ENCODE measurements around the gene GRIK1. TPM values are rescaled to one million over a fixed set of nuclear protein-coding genes. Genes with fewer than 3 reads are reported as not detected.

The GRIK1 gene
- polyA plus RNA-seq, 1 experiment: not detected

GRCh38 chr21:29803191-29803590, 136.6 kb downstream of the GRIK1 start:
- DNase-seq (ENCODE audit: low read depth, low spot score): no peak
- Histone ChIP-seq H3K9me3 (ENCODE audit: control insufficient read depth, insufficient read depth, low read length) (no peaks in the 10 kb centered on the region), H3K4me3 (ENCODE audit: low read depth, low read length) (no peak overlapping the region), H3K27me3 (ENCODE audit: control insufficient read depth, insufficient read depth, low read length) (no peaks in the 10 kb centered on the region), H3K27ac (ENCODE audit: low read depth, low read length) (no peak overlapping the region)
- no peak for TF ChIP-seq CTCF (IDR thresholded peaks at IDR 0.05; ENCODE audit: low read depth, low read length)
- ChIA-PET CTCF (no interaction called here), POLR2A (no interaction called here)

GRCh38 chr21:29801122-29801521, 138.7 kb downstream of the GRIK1 start:
- H3K9me3 ChIP-seq (ENCODE audit: control insufficient read depth, insufficient read depth, low read length): no peaks in the 10 kb centered on the region
- H3K27me3 ChIP-seq (ENCODE audit: control insufficient read depth, insufficient read depth, low read length): no peaks in the 10 kb centered on the region
- H3K27ac ChIP-seq (ENCODE audit: low read depth, low read length): no peak overlapping the region
- ChIA-PET CTCF (no interaction called here), POLR2A (no interaction called here)
- no peak overlapping the region for H3K4me3 ChIP-seq (ENCODE audit: low read depth, low read length)
- no peak for DNase-seq (ENCODE audit: low read depth, low spot score)
- no peak for TF ChIP-seq CTCF (IDR thresholded peaks at IDR 0.05; ENCODE audit: low read depth, low read length)

- H3K27me3 ChIP-seq (ENCODE audit: control insufficient read depth, insufficient read depth, low read length): no peaks in the 10 kb centered on the region
- ChIA-PET CTCF (no interaction called here), POLR2A (no interaction called here)
- TF ChIP-seq CTCF (IDR thresholded peaks at IDR 0.05; ENCODE audit: low read depth, low read length): no peak
- H3K27ac ChIP-seq (ENCODE audit: low read depth, low read length): no peak overlapping the region
- H3K4me3 ChIP-seq (ENCODE audit: low read depth, low read length): no peak overlapping the region
- no peak for DNase-seq (ENCODE audit: low read depth, low spot score)
- H3K9me3 ChIP-seq (ENCODE audit: control insufficient read depth, insufficient read depth, low read length): no peaks in the 10 kb centered on the region
Observed at GRCh38 chr21:29800056-29800455, 139.7 kb downstream of the GRIK1 start.

- POLR2A ChIA-PET: no interaction called here
- CTCF ChIA-PET: no interaction called here
- no peaks in the 10 kb centered on the region for H3K9me3 ChIP-seq (ENCODE audit: control insufficient read depth, insufficient read depth, low read length)
- no peaks in the 10 kb centered on the region for H3K27me3 ChIP-seq (ENCODE audit: control insufficient read depth, insufficient read depth, low read length)
- TF ChIP-seq CTCF (IDR thresholded peaks at IDR 0.05; ENCODE audit: low read depth, low read length): no peak
- no peak overlapping the region for H3K4me3 ChIP-seq (ENCODE audit: low read depth, low read length)
- H3K27ac ChIP-seq (ENCODE audit: low read depth, low read length): no peak overlapping the region
- no peak for DNase-seq (ENCODE audit: low read depth, low spot score)
Observed at GRCh38 chr21:29798840-29799239, 141.0 kb downstream of the GRIK1 start.

GRCh38 chr21:29797155-29797554, 142.6 kb downstream of the GRIK1 start:
- DNase-seq (ENCODE audit: low read depth, low spot score): no peak
- Histone ChIP-seq H3K27ac (ENCODE audit: low read depth, low read length) (no peak overlapping the region), H3K9me3 (ENCODE audit: control insufficient read depth, insufficient read depth, low read length) (no peaks in the 10 kb centered on the region), H3K4me3 (ENCODE audit: low read depth, low read length) (no peak overlapping the region), H3K27me3 (ENCODE audit: control insufficient read depth, insufficient read depth, low read length) (no peaks in the 10 kb centered on the region)
- CTCF ChIA-PET: no interaction called here
- POLR2A ChIA-PET: no interaction called here
- no peak for TF ChIP-seq CTCF (IDR thresholded peaks at IDR 0.05; ENCODE audit: low read depth, low read length)
